Mesendoderm (in vitro differentiated cells): Measurements from ENCODE around the gene PCYT2.

Experiments used
- DNase-seq: peaks from one replicate; pipeline ENCODE4 v3.0.0; 2013
- H2AK5ac ChIP-seq: 2 replicates; pipeline ENCODE4 v1.6.1; 2013; ENCODE audit warnings: low read length, inconsistent platforms
- H2BK120ac ChIP-seq: 2 replicates; pipeline ENCODE4 v1.6.1; 2013; ENCODE audit warnings: low read depth, mild to moderate bottlenecking, low read length, moderate library complexity, mixed read lengths
- H2BK15ac ChIP-seq: replicated peaks from 2 replicates; pipeline ENCODE4 v1.6.1; 2013; ENCODE audit warnings: low read depth, mild to moderate bottlenecking, moderate library complexity
- H2BK5ac ChIP-seq: 2 replicates; pipeline ENCODE4 v1.6.1; 2013; ENCODE audit warnings: low read length, inconsistent platforms
- H3K18ac ChIP-seq: 2 replicates; pipeline ENCODE4 v1.6.1; 2013; ENCODE audit warnings: mild to moderate bottlenecking, low read length, mixed read lengths
- H3K23ac ChIP-seq: one replicate; pipeline ENCODE4 v1.6.1; 2013; ENCODE audit warnings: low read length
- H3K27ac ChIP-seq: 2 replicates; pipeline ENCODE4 v1.5.1; 2013; ENCODE audit warnings: low read depth, mild to moderate bottlenecking, inconsistent platforms, low read length, moderate library complexity
- H3K27me3 ChIP-seq: 2 replicates; pipeline ENCODE4 v1.6.1; 2013; ENCODE audit warnings: low read length, control low read depth, mild to moderate bottlenecking, inconsistent platforms; ENCODE audit not compliant: insufficient read depth, poor library complexity
- H3K36me3 ChIP-seq: 2 replicates; pipeline ENCODE4 v1.6.1; 2013; ENCODE audit warnings: low read length, inconsistent platforms; ENCODE audit not compliant: control insufficient read depth, insufficient read depth
- H3K4ac ChIP-seq: one replicate; pipeline ENCODE4 v1.6.1; 2013; ENCODE audit warnings: low read depth, mild to moderate bottlenecking, low read length, moderate library complexity
- H3K4me1 ChIP-seq: 2 replicates; pipeline ENCODE4 v1.6.1; 2013; ENCODE audit warnings: low read depth, low read length, inconsistent platforms; ENCODE audit not compliant: control insufficient read depth
- H3K4me2 ChIP-seq: 2 replicates; pipeline ENCODE4 v1.6.1; 2013; ENCODE audit warnings: low read length
- H3K4me3 ChIP-seq: 2 replicates; pipeline ENCODE4 v1.5.1; 2013; ENCODE audit warnings: mild to moderate bottlenecking, low read length
- H3K56ac ChIP-seq: one replicate; pipeline ENCODE4 v1.6.1; 2013; ENCODE audit warnings: low read length
- H3K79me1 ChIP-seq: 2 replicates; pipeline ENCODE4 v1.6.1; 2013; ENCODE audit warnings: low read length, inconsistent platforms
- H3K79me2 ChIP-seq: 2 replicates; pipeline ENCODE4 v1.6.1; 2013; ENCODE audit warnings: mild to moderate bottlenecking, low read length; ENCODE audit not compliant: control insufficient read depth, insufficient read depth
- H3K9ac ChIP-seq: 2 replicates; pipeline ENCODE4 v1.6.1; 2013; ENCODE audit warnings: low read length, inconsistent platforms
- H4K5ac ChIP-seq: one replicate; pipeline ENCODE4 v1.6.1; 2013; ENCODE audit warnings: low read length
- H4K8ac ChIP-seq: one replicate; pipeline ENCODE4 v1.6.1; 2013; ENCODE audit warnings: low read depth, mild to moderate bottlenecking, control low read depth, low read length, moderate library complexity
- WGBS: extraction: QIAGEN DNeasy Blood & Tissue Kit; methylation state at CpG from one replicate; pipeline ENCODE4 v1.1.7; 2013; ENCODE audit warnings: low lambda C conversion rate, missing lambda C conversion rate; ENCODE audit not compliant: insufficient coverage; ENCODE audit errors: extremely low coverage; 5-methylcytosine and 5-hydroxymethylcytosine counted together

The PCYT2 gene

GRCh38 chr17:81939218-81939617, 28.0 kb upstream of the PCYT2 start:
- no peak for DNase-seq
- Histone ChIP-seq H3K79me2 (peaks cover 8% of the 10 kb centered on the region), H2AK5ac (no peak overlapping the region), H3K36me3 (no peaks in the 10 kb centered on the region), H4K5ac (no peak overlapping the region), H2BK15ac (no peak overlapping the region), H3K79me1 (peaks cover 8% of the 10 kb centered on the region), H2BK120ac (no peak overlapping the region), H3K27ac (no peak overlapping the region), H3K4me2 (no peak overlapping the region), H3K9ac (no peak overlapping the region), H4K8ac (no peak overlapping the region), H3K27me3 (no peaks in the 10 kb centered on the region), H3K18ac (no peak overlapping the region), H3K4ac (no peak overlapping the region), H3K4me3 (no peak overlapping the region), H3K4me1 (no peaks in the 10 kb centered on the region), H3K56ac (no peak overlapping the region), H2BK5ac (no peak overlapping the region), H3K23ac (no peak overlapping the region)
- no CpG with 5 or more reads among the region's 15 CpGs for WGBS

- Histone ChIP-seq H3K4me1 (no peaks in the 10 kb centered on the region), H2AK5ac (no peak overlapping the region), H4K5ac (no peak overlapping the region), H4K8ac (no peak overlapping the region), H3K27ac (no peak overlapping the region), H3K18ac (no peak overlapping the region), H3K36me3 (peaks cover 2% of the 10 kb centered on the region), H3K23ac (no peak overlapping the region), H3K4me3 (no peak overlapping the region), H3K79me1 (peaks cover 8% of the 10 kb centered on the region), H2BK120ac (no peak overlapping the region), H3K4me2 (peak overlapping the region; percentile 57), H3K56ac (peak overlapping the region; percentile 79), H3K9ac (peak overlapping the region; percentile 58), H3K27me3 (no peaks in the 10 kb centered on the region), H3K4ac (no peak overlapping the region), H2BK15ac (no peak overlapping the region), H3K79me2 (peaks cover 8% of the 10 kb centered on the region), H2BK5ac (no peak overlapping the region)
- no CpG with 5 or more reads among the region's 6 CpGs for WGBS
- DNase-seq, result no peak
Observed at GRCh38 chr17:81935709-81936084, 24.5 kb upstream of the PCYT2 start.

GRCh38 chr17:81934850-81935708, 23.9 kb upstream of the PCYT2 start:
- no peak overlapping the region for H2AK5ac ChIP-seq
- peak overlapping the region; percentile 79 for H3K56ac ChIP-seq
- H3K9ac ChIP-seq, result no peak overlapping the region
- H3K27me3 ChIP-seq, result no peaks in the 10 kb centered on the region
- no peak overlapping the region for H2BK15ac ChIP-seq
- WGBS, result no CpG with 5 or more reads among the region's 38 CpGs
- no peak overlapping the region for H4K5ac ChIP-seq
- H3K36me3 ChIP-seq, result peaks cover 2% of the 10 kb centered on the region
- H3K4me3 ChIP-seq, result no peak overlapping the region
- H3K4me1 ChIP-seq, result no peaks in the 10 kb centered on the region
- no peak for DNase-seq
- H3K4ac ChIP-seq, result no peak overlapping the region
- H4K8ac ChIP-seq, result no peak overlapping the region
- peaks cover 8% of the 10 kb centered on the region for H3K79me2 ChIP-seq
- H3K23ac ChIP-seq, result no peak overlapping the region
- H2BK120ac ChIP-seq, result no peak overlapping the region
- no peak overlapping the region for H3K4me2 ChIP-seq
- H2BK5ac ChIP-seq, result no peak overlapping the region
- no peak overlapping the region for H3K18ac ChIP-seq
- H3K27ac ChIP-seq, result no peak overlapping the region
- H3K79me1 ChIP-seq, result peaks cover 8% of the 10 kb centered on the region

GRCh38 chr17:81934098-81934757, 23.0 kb upstream of the PCYT2 start:
- H3K27ac ChIP-seq, result no peak overlapping the region
- H3K79me1 ChIP-seq, result peaks cover 8% of the 10 kb centered on the region
- H3K4me2 ChIP-seq, result no peak overlapping the region
- H2AK5ac ChIP-seq, result no peak overlapping the region
- H3K9ac ChIP-seq, result no peak overlapping the region
- H3K18ac ChIP-seq, result no peak overlapping the region
- H3K27me3 ChIP-seq, result no peaks in the 10 kb centered on the region
- H3K23ac ChIP-seq, result no peak overlapping the region
- DNase-seq, result no peak
- H3K4ac ChIP-seq, result no peak overlapping the region
- H2BK120ac ChIP-seq, result no peak overlapping the region
- H4K8ac ChIP-seq, result no peak overlapping the region
- no peak overlapping the region for H2BK15ac ChIP-seq
- no peak overlapping the region for H3K4me3 ChIP-seq
- no peaks in the 10 kb centered on the region for H3K4me1 ChIP-seq
- peaks cover 2% of the 10 kb centered on the region for H3K36me3 ChIP-seq
- no peak overlapping the region for H3K56ac ChIP-seq
- H2BK5ac ChIP-seq, result no peak overlapping the region
- WGBS, result no CpG with 5 or more reads among the region's 23 CpGs
- peaks cover 8% of the 10 kb centered on the region for H3K79me2 ChIP-seq
- no peak overlapping the region for H4K5ac ChIP-seq

- Histone ChIP-seq H3K79me1 (peaks cover 8% of the 10 kb centered on the region), H3K4me1 (no peaks in the 10 kb centered on the region), H2BK15ac (no peak overlapping the region), H3K79me2 (peaks cover 8% of the 10 kb centered on the region), H3K9ac (no peak overlapping the region), H3K27me3 (no peaks in the 10 kb centered on the region), H4K8ac (no peak overlapping the region), H3K23ac (no peak overlapping the region), H4K5ac (no peak overlapping the region), H3K4me2 (no peak overlapping the region), H3K18ac (no peak overlapping the region), H3K27ac (no peak overlapping the region), H3K4ac (no peak overlapping the region), H3K36me3 (peaks cover 2% of the 10 kb centered on the region), H3K56ac (no peak overlapping the region), H2BK120ac (no peak overlapping the region), H2AK5ac (no peak overlapping the region), H3K4me3 (no peak overlapping the region), H2BK5ac (no peak overlapping the region)
- no peak for DNase-seq
- no CpG with 5 or more reads among the region's 14 CpGs for WGBS
Observed at GRCh38 chr17:81933178-81933699, 22.0 kb upstream of the PCYT2 start.
